ENCODE data around the gene CLPTM1L.
"Not testable (repeated sequence)": the region's sequence is repeated elsewhere in the genome, so short reads cannot be mapped to it uniquely, and the experiment has no call there.

The CLPTM1L gene

GRCh38 chr5:1326901-1327756 lies 17.8 kb downstream of the CLPTM1L start:
- not testable (repeated sequence) for H3K9ac ChIP-seq; H2AFZ ChIP-seq (ENCODE audit: low read depth); H3K27me3 ChIP-seq (ENCODE audit: insufficient read depth, low read depth); H4K20me1 ChIP-seq (ENCODE audit: insufficient read depth); H3K27ac ChIP-seq; H3K4me2 ChIP-seq; H3K4me3 ChIP-seq (IDR thresholded peaks at IDR 0.05; ENCODE audit: insufficient read depth, low read depth, low read length)
- Histone ChIP-seq H3K4me1 (ENCODE audit: low read depth, poor library complexity, severe bottlenecking) (peaks cover 27% of the 10 kb centered on the region), H3K79me2 (ENCODE audit: insufficient read depth, low read depth) (peaks cover 50% of the 10 kb centered on the region; the same call in 1 of the 2 replicates), H3K36me3 (ENCODE audit: insufficient read depth) (peaks cover 29% of the 10 kb centered on the region; the same call in 1 of the 2 replicates)

- Histone ChIP-seq H3K4me1 (ENCODE audit: low read depth, poor library complexity, severe bottlenecking) (peaks cover 33% of the 10 kb centered on the region), H3K36me3 (ENCODE audit: insufficient read depth) (peaks cover 28% of the 10 kb centered on the region; the same call in 1 of the 2 replicates), H3K79me2 (ENCODE audit: insufficient read depth, low read depth) (peaks cover 56% of the 10 kb centered on the region; the same call in 1 of the 2 replicates)
- H4K20me1 ChIP-seq (ENCODE audit: insufficient read depth); H3K27ac ChIP-seq; H3K4me2 ChIP-seq; H3K9ac ChIP-seq; H2AFZ ChIP-seq (ENCODE audit: low read depth); H3K27me3 ChIP-seq (ENCODE audit: insufficient read depth, low read depth); H3K4me3 ChIP-seq (IDR thresholded peaks at IDR 0.05; ENCODE audit: insufficient read depth, low read depth, low read length): not testable (repeated sequence)
Observed at GRCh38 chr5:1326532-1326875, 18.4 kb downstream of the CLPTM1L start.

GRCh38 chr5:1325870-1326531 lies 18.9 kb downstream of the CLPTM1L start:
- Histone ChIP-seq H3K79me2 (ENCODE audit: insufficient read depth, low read depth) (peaks cover 61% of the 10 kb centered on the region; the same call in 1 of the 2 replicates), H3K4me3 (IDR thresholded peaks at IDR 0.05; ENCODE audit: insufficient read depth, low read depth, low read length) (no peak overlapping the region), H3K27me3 (ENCODE audit: insufficient read depth, low read depth) (no peaks in the 10 kb centered on the region), H2AFZ (ENCODE audit: low read depth) (no peak overlapping the region), H3K36me3 (ENCODE audit: insufficient read depth) (peaks cover 28% of the 10 kb centered on the region; the same call in 1 of the 2 replicates), H3K4me2 (no peak overlapping the region), H3K4me1 (ENCODE audit: low read depth, poor library complexity, severe bottlenecking) (peaks cover 39% of the 10 kb centered on the region), H3K9ac (no peak overlapping the region), H4K20me1 (ENCODE audit: insufficient read depth) (no peaks in the 10 kb centered on the region), H3K27ac (no peak overlapping the region)
- no peak for TF ChIP-seq CTCF (conservative IDR thresholded peaks at IDR 0.05; ENCODE audit: low read depth, low read length)

GRCh38 chr5:1325191-1325741 lies 19.6 kb downstream of the CLPTM1L start:
- Histone ChIP-seq H4K20me1 (ENCODE audit: insufficient read depth) (no peaks in the 10 kb centered on the region), H3K27me3 (ENCODE audit: insufficient read depth, low read depth) (no peaks in the 10 kb centered on the region), H3K36me3 (ENCODE audit: insufficient read depth) (peaks cover 31% of the 10 kb centered on the region; the same call in 1 of the 2 replicates), H3K4me3 (IDR thresholded peaks at IDR 0.05; ENCODE audit: insufficient read depth, low read depth, low read length) (no peak overlapping the region), H3K4me2 (no peak overlapping the region), H3K9ac (no peak overlapping the region), H2AFZ (ENCODE audit: low read depth) (no peak overlapping the region), H3K27ac (no peak overlapping the region), H3K79me2 (ENCODE audit: insufficient read depth, low read depth) (peaks cover 62% of the 10 kb centered on the region), H3K4me1 (ENCODE audit: low read depth, poor library complexity, severe bottlenecking) (peaks cover 46% of the 10 kb centered on the region)
- TF ChIP-seq CTCF (conservative IDR thresholded peaks at IDR 0.05; ENCODE audit: low read depth, low read length) = no peak

GRCh38 chr5:1324719-1325190 lies 20.1 kb downstream of the CLPTM1L start:
- H3K4me3 ChIP-seq (IDR thresholded peaks at IDR 0.05; ENCODE audit: insufficient read depth, low read depth, low read length) = no peak overlapping the region
- H3K4me2 ChIP-seq = no peak overlapping the region
- peaks cover 64% of the 10 kb centered on the region for H3K79me2 ChIP-seq (ENCODE audit: insufficient read depth, low read depth)
- H3K27me3 ChIP-seq (ENCODE audit: insufficient read depth, low read depth) = no peaks in the 10 kb centered on the region
- H3K9ac ChIP-seq = no peak overlapping the region
- H2AFZ ChIP-seq (ENCODE audit: low read depth) = no peak overlapping the region
- no peak for TF ChIP-seq CTCF (conservative IDR thresholded peaks at IDR 0.05; ENCODE audit: low read depth, low read length)
- peaks cover 36% of the 10 kb centered on the region; the same call in 1 of the 2 replicates for H3K36me3 ChIP-seq (ENCODE audit: insufficient read depth)
- peaks cover 51% of the 10 kb centered on the region for H3K4me1 ChIP-seq (ENCODE audit: low read depth, poor library complexity, severe bottlenecking)
- H4K20me1 ChIP-seq (ENCODE audit: insufficient read depth) = no peaks in the 10 kb centered on the region
- no peak overlapping the region for H3K27ac ChIP-seq
